T-cell (primary cell): ENCODE measurements around the gene LYPD1. TPM values are rescaled to one million over a fixed set of nuclear protein-coding genes. Genes with fewer than 3 reads are reported as not detected.

ENCODE experiments used
- ATAC-seq, 4 experiments: fragments of 200-7000 bp in 3 of 4; fragments of 150-1000 bp in 1 of 4; cut with Tn5 transposase; replicated peaks in 1 of 4; 1 replicate in 3 of 4; 2 replicates in 1 of 4; pipeline ENCODE4 v1.10.0; 2021; ENCODE audit warnings: moderate library complexity in 3 of 4, mild to moderate bottlenecking in 2 of 4, moderate number of reproducible peaks in 1 of 4
- CTCF ChIA-PET, 2 donors: fragments of 300-600 bp; sonication (Branson Sonifier 250); formaldehyde crosslinking; loops; one replicate each; lab custom pipeline; 2022; ENCODE audit warnings: antibody characterized with exemption in 2 of 2; lab: Charles Lee
- POLR2A ChIA-PET, 2 donors: fragments of 300-600 bp; sonication (Branson Sonifier 250); formaldehyde crosslinking; loops; one replicate each; lab custom pipeline; 2022; ENCODE audit warnings: antibody characterized with exemption in 2 of 2; lab: Charles Lee
- DNase-seq, 35 experiments: peaks; one replicate each; pipeline versions ENCODE4 v3.0.0 to v3.0.0-alpha.2; 2013 to 2023
- H3K27ac ChIP-seq: one replicate; pipeline ENCODE4 v1.5.1; 2013; ENCODE audit warnings: low read length
- H3K27me3 ChIP-seq, 2 experiments: replicated peaks in 1 of 2; 1 replicate in 1 of 2; 2 replicates in 1 of 2; pipeline versions ENCODE4 v1.6.1 to v1.7.0; 2013; ENCODE audit warnings: low read length in 1 of 2, mixed read lengths in 1 of 2; ENCODE audit not compliant: control insufficient read depth in 2 of 2, insufficient read depth in 2 of 2; ENCODE audit errors: extremely low read depth in 1 of 2
- H3K36me3 ChIP-seq, 2 donors: 1 replicate in 1 of 2; 2 replicates in 1 of 2; pipeline versions ENCODE4 v1.6.1 to v1.7.0; 2013; ENCODE audit warnings: low read length in 1 of 2; ENCODE audit not compliant: control insufficient read depth in 2 of 2, insufficient read depth in 1 of 2; ENCODE audit errors: extremely low read depth in 1 of 2
- H3K4me1 ChIP-seq, 2 experiments: 1 replicate in 1 of 2; 2 replicates in 1 of 2; pipeline versions ENCODE4 v1.6.1 to v1.7.0; 2013; ENCODE audit warnings: low read length in 2 of 2, mixed read lengths in 1 of 2; ENCODE audit not compliant: insufficient read depth in 2 of 2, control insufficient read depth in 1 of 2; ENCODE audit errors: extremely low read depth in 1 of 2
- H3K4me3 ChIP-seq, 2 donors: 1 replicate in 1 of 2; 2 replicates in 1 of 2; pipeline versions ENCODE4 v1.5.1 to v1.7.0; 2013; ENCODE audit warnings: mild to moderate bottlenecking in 2 of 2, low read length in 1 of 2, moderate library complexity in 1 of 2; ENCODE audit not compliant: control insufficient read depth in 1 of 2; ENCODE audit errors: extremely low read depth in 1 of 2
- H3K9me3 ChIP-seq: 2 replicates; pipeline ENCODE4 v1.7.0; 2013
- H3K27ac Mint-ChIP-seq, 2 donors: one replicate each; pipeline ENCODE4 v1.8.0; 2020 to 2021; ENCODE audit warnings: mild to moderate bottlenecking in 2 of 2, mixed read lengths in 2 of 2
- H3K27me3 Mint-ChIP-seq, 2 donors: one replicate each; pipeline ENCODE4 v1.8.0; 2021 to 2022; ENCODE audit warnings: mixed read lengths in 2 of 2
- H3K36me3 Mint-ChIP-seq: one replicate; pipeline ENCODE4 v1.8.0; 2021; ENCODE audit warnings: mixed read lengths
- H3K4me1 Mint-ChIP-seq, 3 donors: one replicate each; pipeline ENCODE4 v1.8.0; 2020 to 2022; ENCODE audit warnings: mixed read lengths in 3 of 3, mild to moderate bottlenecking in 1 of 3
- H3K4me3 Mint-ChIP-seq, 3 donors: one replicate each; pipeline ENCODE4 v1.8.0; 2020 to 2022; ENCODE audit warnings: mild to moderate bottlenecking in 3 of 3, mixed read lengths in 3 of 3, moderate library complexity in 3 of 3
- H3K9me3 Mint-ChIP-seq, 3 donors: one replicate each; pipeline ENCODE4 v1.8.0; 2020 to 2022; ENCODE audit warnings: mixed read lengths in 3 of 3
- WGBS: methylation state at CpG from one replicate; pipeline ENCODE4 v1.1.5; 2013; ENCODE audit warnings: missing lambda C conversion rate; ENCODE audit not compliant: insufficient coverage; 5-methylcytosine and 5-hydroxymethylcytosine counted together
- total RNA-seq, 35 experiments: library from RNA in 6 of 35; stranded (reverse) in 6 of 35; fragments of 120-200 nt in 1 of 35; gene quantifications; one replicate each; pipeline versions ENCODE4 v1.2.1 to v1.2.4 and lab custom pipeline; 2013 to 2026

LYPD1 gene
- total RNA-seq, 5 donors from 2014 or later (not counting 1 experiment from before 2014, with no cell fraction given): 0.15 TPM; not detected in 4

GRCh38 chr2:132641819-132642218, 28.2 kb downstream of the LYPD1 start:
- Histone ChIP-seq H3K4me1 (no peaks in the 10 kb centered on the region), H3K36me3 (no peaks in the 10 kb centered on the region), H3K27ac (no peak overlapping the region), H3K9me3 (no peaks in the 10 kb centered on the region), H3K4me3 (no peak overlapping the region), H3K27me3 (peaks cover 0 to 4% of the 10 kb centered on the region in 2 experiments)
- ChIA-PET CTCF (no interaction called here), POLR2A (no interaction called here)
- Mint-ChIP-seq H3K4me1 (no peaks in the 10 kb centered on the region), H3K9me3 (no peaks in the 10 kb centered on the region), H3K4me3 (no peak overlapping the region), H3K27me3 (peaks cover 0 to 1% of the 10 kb centered on the region in 2 donors), H3K27ac (no peak overlapping the region), H3K36me3 (no peaks in the 10 kb centered on the region)
- no peak for DNase-seq
- no peak for ATAC-seq

GRCh38 chr2:132640116-132640515, 29.9 kb downstream of the LYPD1 start:
- no peaks in the 10 kb centered on the region for H3K27me3 ChIP-seq
- ChIA-PET CTCF (no interaction called here), POLR2A (no interaction called here)
- peaks cover 0 to 3% of the 10 kb centered on the region in 2 donors for H3K27me3 Mint-ChIP-seq
- H3K4me3 ChIP-seq: no peak overlapping the region
- H3K4me3 Mint-ChIP-seq: no peak overlapping the region
- ATAC-seq (no peak), DNase-seq (no peak)
- H3K4me1 ChIP-seq: no peaks in the 10 kb centered on the region
- H3K4me1 Mint-ChIP-seq: no peaks in the 10 kb centered on the region
- H3K36me3 ChIP-seq: no peaks in the 10 kb centered on the region
- peaks cover 0 to 3% (median 0%) of the 10 kb centered on the region in 3 donors for H3K9me3 Mint-ChIP-seq
- H3K9me3 ChIP-seq: no peaks in the 10 kb centered on the region
- no peaks in the 10 kb centered on the region for H3K36me3 Mint-ChIP-seq
- H3K27ac Mint-ChIP-seq: no peak overlapping the region
- no peak overlapping the region for H3K27ac ChIP-seq

DNA sequence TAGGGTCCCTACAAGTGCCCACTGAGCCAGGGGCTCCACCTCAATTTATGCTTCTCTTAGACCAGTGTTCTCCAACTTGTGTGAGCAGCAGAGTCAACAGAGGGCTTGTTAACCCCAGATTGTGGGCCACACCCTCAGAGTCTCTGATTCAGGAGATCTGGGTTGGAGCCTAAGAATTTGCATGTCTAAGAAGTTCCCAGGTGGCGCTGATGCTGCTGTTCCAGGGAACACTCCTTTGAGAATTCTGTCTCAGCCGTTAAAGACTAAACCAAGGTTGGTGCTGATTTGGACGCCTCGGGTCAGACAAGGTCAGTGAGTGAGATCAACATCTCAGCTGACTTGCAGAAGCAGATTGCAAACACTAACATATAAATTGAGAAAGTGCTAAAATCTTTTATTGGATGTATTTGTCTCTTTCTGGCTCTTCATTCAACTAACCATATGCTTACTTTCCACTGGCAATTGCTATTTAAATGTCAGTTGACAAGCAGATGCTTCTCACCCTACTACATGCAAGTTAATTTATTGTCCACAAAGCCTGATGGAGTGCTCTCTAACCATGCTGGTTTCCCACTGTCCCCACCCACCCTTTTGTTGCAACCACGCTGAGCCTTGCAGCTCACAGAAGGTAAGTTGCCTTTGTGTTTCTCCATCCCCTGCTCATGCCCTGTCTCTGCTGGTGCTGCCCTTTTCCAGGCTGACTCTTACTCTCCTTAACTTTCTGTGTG, 31.5 kb downstream of the LYPD1 start:
- ATAC-seq: no peak
- no peak overlapping the region for H3K4me3 Mint-ChIP-seq
- Histone ChIP-seq H3K27ac (no peak overlapping the region), H3K27me3 (no peaks in the 10 kb centered on the region), H3K4me1 (no peaks in the 10 kb centered on the region), H3K36me3 (no peaks in the 10 kb centered on the region), H3K9me3 (no peaks in the 10 kb centered on the region), H3K4me3 (no peak overlapping the region)
- peaks cover 0 to 10% of the 10 kb centered on the region in 2 donors for H3K27me3 Mint-ChIP-seq
- ChIA-PET CTCF (no interaction called here), POLR2A (no interaction called here)
- H3K36me3 Mint-ChIP-seq: no peaks in the 10 kb centered on the region
- 78% methylated on average over 3 of the region's 5 CpGs for WGBS
- H3K9me3 Mint-ChIP-seq: peaks cover 0 to 9% (median 0%) of the 10 kb centered on the region in 3 donors
- H3K27ac Mint-ChIP-seq: no peak overlapping the region
- no peak for DNase-seq
- H3K4me1 Mint-ChIP-seq: no peaks in the 10 kb centered on the region

- Histone ChIP-seq H3K36me3 (no peaks in the 10 kb centered on the region), H3K27me3 (no peaks in the 10 kb centered on the region), H3K27ac (no peak overlapping the region), H3K9me3 (no peaks in the 10 kb centered on the region), H3K4me1 (no peaks in the 10 kb centered on the region), H3K4me3 (no peak overlapping the region)
- H3K9me3 Mint-ChIP-seq: peaks cover 0 to 11% (median 0%) of the 10 kb centered on the region in 3 donors
- CTCF ChIA-PET: no interaction called here
- POLR2A ChIA-PET: no interaction called here
- 0% methylated on average over 1 of the region's 1 CpG for WGBS
- H3K27ac Mint-ChIP-seq: no peak overlapping the region
- peaks cover 0 to 11% of the 10 kb centered on the region in 2 donors for H3K27me3 Mint-ChIP-seq
- DNase-seq (no peak), ATAC-seq (no peak)
- H3K4me1 Mint-ChIP-seq: no peaks in the 10 kb centered on the region
- no peak overlapping the region for H3K4me3 Mint-ChIP-seq
- H3K36me3 Mint-ChIP-seq: no peaks in the 10 kb centered on the region
These were observed 33.7 kb downstream of the LYPD1 start for GRCh38 chr2:132636346-132636745.

DNA sequence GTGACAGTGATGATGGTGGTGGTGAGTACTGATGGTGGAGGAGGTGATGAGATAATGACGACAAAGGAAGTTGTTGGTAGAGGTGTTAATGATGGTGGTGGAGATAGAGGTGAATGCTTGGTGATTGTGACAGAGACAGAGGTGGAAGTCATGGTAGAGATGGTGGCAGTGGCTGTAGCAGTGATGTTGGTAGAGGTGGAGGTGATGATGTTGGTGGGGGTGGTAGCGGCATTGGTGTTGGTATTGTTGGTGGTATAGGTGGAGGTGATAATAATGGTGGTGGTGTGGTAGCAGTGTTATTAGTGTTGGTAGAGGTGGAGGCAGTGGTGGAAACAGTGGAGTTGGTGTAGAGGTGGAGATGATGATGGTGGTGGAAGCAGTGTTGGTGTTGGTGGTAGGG, 36.4 kb downstream of the LYPD1 start:
- no peak for DNase-seq
- H3K4me1 ChIP-seq: no peaks in the 10 kb centered on the region
- H3K9me3 Mint-ChIP-seq: peaks cover 0 to 20% (median 0%) of the 10 kb centered on the region in 3 donors
- H3K9me3 ChIP-seq: no peaks in the 10 kb centered on the region
- ATAC-seq: no peak
- no peak overlapping the region for H3K4me3 Mint-ChIP-seq
- no peak overlapping the region for H3K4me3 ChIP-seq
- no peak overlapping the region for H3K27ac ChIP-seq
- CTCF ChIA-PET: interaction anchor here in 1 of 2 donors (0.7 kb wide), 1 partner anchor 11 kb away, joined by 5 read pairs; no protein-coding TSS in a partner anchor
- H3K27me3 ChIP-seq: no peaks in the 10 kb centered on the region
- POLR2A ChIA-PET: no interaction called here
- no peak overlapping the region for H3K27ac Mint-ChIP-seq
- 86% methylated on average over 2 of the region's 2 CpGs for WGBS
- no peaks in the 10 kb centered on the region for H3K36me3 Mint-ChIP-seq
- no peaks in the 10 kb centered on the region for H3K4me1 Mint-ChIP-seq
- H3K27me3 Mint-ChIP-seq: peaks cover 0 to 14% of the 10 kb centered on the region in 2 donors
- H3K36me3 ChIP-seq: no peaks in the 10 kb centered on the region

- 100% methylated on average over 2 of the region's 6 CpGs for WGBS
- POLR2A ChIA-PET: no interaction called here
- Mint-ChIP-seq H3K4me1 (no peaks in the 10 kb centered on the region), H3K27me3 (peaks cover 0 to 14% of the 10 kb centered on the region in 2 donors), H3K36me3 (no peaks in the 10 kb centered on the region), H3K9me3 (peaks cover 0 to 20% (median 0%) of the 10 kb centered on the region in 3 donors), H3K27ac (no peak overlapping the region), H3K4me3 (no peak overlapping the region)
- Histone ChIP-seq H3K27ac (no peak overlapping the region), H3K27me3 (no peaks in the 10 kb centered on the region), H3K9me3 (no peaks in the 10 kb centered on the region), H3K4me3 (no peak overlapping the region), H3K4me1 (no peaks in the 10 kb centered on the region), H3K36me3 (no peaks in the 10 kb centered on the region)
- DNase-seq (no peak), ATAC-seq (no peak)
- CTCF ChIA-PET: no interaction called here
These were observed 37.9 kb downstream of the LYPD1 start for GRCh38 chr2:132632000-132632649.
